GM23338 (cell line): ENCODE measurements around the gene STK16.

ENCODE experiments used
- CREB1 ChIP-seq: fragments of 250-450 bp; sonication (Bioruptor Pico); IDR thresholded peaks from 2 replicates; pipeline ENCODE4 v1.5.0; 2020; ENCODE audit warnings: low read depth, mild to moderate bottlenecking, moderate library complexity
- EZH2 ChIP-seq: fragments of 200-600 bp; sonication (generic); IDR thresholded peaks from one replicate; pipeline ENCODE4 v1.8.0; 2017; ENCODE audit warnings: antibody characterized with exemption, mild to moderate bottlenecking, low read depth; ENCODE audit not compliant: unreplicated experiment
- EZH2phosphoT487 ChIP-seq: fragments of 200-600 bp; sonication (generic); IDR thresholded peaks from one replicate; pipeline ENCODE4 v1.8.1; 2018; ENCODE audit warnings: antibody characterized with exemption; ENCODE audit not compliant: unreplicated experiment
- JUNB ChIP-seq: IDR thresholded peaks from one replicate; pipeline ENCODE4 v1.6.1; 2016; ENCODE audit warnings: antibody characterized with exemption; ENCODE audit not compliant: unreplicated experiment
- POLR2AphosphoS5 ChIP-seq: IDR thresholded peaks from 2 replicates; pipeline ENCODE4 v1.6.1; 2016; ENCODE audit warnings: antibody characterized with exemption, low read depth
- ZNF331 ChIP-seq: fragments of 250-450 bp; sonication (Bioruptor Pico); IDR thresholded peaks from 2 replicates; pipeline ENCODE4 v1.5.0; 2020; ENCODE audit warnings: low read depth, mild to moderate bottlenecking, moderate library complexity
- TF ChIP-seq, protein P1 (sequence below), 2 experiments: fragments of 200-600 bp in 1 of 2; sonication (generic) in 1 of 2; conservative IDR thresholded peaks; 2 replicates each; pipeline versions ENCODE4 v1.5.1 to v1.6.1; 2016 to 2017; ENCODE audit warnings: antibody characterized with exemption in 2 of 2, low read depth in 2 of 2, mild to moderate bottlenecking in 2 of 2, moderate library complexity in 1 of 2
- TF ChIP-seq, protein P2 (sequence below): IDR thresholded peaks from one replicate; pipeline ENCODE4 v1.6.1; 2018; ENCODE audit warnings: antibody characterized with exemption; ENCODE audit not compliant: unreplicated experiment

DNA sequence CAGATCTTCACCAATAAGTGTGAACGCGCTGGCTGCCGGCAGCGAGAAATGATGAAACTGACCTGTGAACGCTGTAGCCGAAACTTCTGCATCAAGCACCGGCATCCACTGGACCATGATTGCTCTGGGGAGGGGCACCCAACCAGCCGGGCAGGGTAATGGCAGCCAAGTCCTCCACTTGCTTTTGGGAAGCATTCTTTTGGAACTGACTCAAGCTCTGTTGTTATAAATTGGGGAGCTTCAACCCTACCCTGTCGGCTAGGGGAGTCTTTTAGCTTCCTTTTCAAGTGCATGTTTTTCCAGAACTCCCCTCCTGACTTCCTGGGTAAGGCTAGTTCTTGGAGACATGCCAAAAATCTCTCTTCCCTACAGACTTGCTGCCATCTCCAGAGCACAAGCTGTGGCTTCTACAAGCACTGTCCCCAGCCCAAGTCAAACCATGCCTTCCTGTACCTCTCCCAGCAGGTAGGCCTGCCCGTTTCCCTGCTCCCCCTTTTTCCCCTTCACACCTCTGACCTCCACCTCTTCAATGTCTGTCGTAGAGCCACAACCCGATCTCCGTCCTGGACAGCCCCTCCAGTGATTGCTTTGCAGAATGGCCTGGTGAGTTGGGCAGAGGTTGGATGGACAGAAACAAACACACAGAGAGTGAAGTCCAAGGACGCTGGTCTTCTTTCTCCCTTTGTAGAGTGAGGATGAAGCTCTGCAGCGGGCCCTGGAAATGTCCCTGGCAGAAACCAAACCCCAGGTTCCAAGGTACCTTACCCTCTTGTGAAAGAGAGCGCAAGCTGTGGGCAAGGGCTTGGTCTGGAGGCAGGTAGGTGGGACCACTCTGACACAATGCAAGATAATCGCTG lies 37.2 kb upstream of the STK16 start:
- TF ChIP-seq, protein P1, sequence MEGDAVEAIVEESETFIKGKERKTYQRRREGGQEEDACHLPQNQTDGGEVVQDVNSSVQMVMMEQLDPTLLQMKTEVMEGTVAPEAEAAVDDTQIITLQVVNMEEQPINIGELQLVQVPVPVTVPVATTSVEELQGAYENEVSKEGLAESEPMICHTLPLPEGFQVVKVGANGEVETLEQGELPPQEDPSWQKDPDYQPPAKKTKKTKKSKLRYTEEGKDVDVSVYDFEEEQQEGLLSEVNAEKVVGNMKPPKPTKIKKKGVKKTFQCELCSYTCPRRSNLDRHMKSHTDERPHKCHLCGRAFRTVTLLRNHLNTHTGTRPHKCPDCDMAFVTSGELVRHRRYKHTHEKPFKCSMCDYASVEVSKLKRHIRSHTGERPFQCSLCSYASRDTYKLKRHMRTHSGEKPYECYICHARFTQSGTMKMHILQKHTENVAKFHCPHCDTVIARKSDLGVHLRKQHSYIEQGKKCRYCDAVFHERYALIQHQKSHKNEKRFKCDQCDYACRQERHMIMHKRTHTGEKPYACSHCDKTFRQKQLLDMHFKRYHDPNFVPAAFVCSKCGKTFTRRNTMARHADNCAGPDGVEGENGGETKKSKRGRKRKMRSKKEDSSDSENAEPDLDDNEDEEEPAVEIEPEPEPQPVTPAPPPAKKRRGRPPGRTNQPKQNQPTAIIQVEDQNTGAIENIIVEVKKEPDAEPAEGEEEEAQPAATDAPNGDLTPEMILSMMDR (conservative IDR thresholded peaks at IDR 0.05; ENCODE audit: low read depth in 2 of 2): no peak
- TF ChIP-seq EZH2 (no peak), CREB1 (no peak), POLR2AphosphoS5 (no peak), JUNB (no peak), ZNF331 (CRISPR knock-in tag) (no peak), EZH2phosphoT487 (no peak)
- TF ChIP-seq, protein P2, sequence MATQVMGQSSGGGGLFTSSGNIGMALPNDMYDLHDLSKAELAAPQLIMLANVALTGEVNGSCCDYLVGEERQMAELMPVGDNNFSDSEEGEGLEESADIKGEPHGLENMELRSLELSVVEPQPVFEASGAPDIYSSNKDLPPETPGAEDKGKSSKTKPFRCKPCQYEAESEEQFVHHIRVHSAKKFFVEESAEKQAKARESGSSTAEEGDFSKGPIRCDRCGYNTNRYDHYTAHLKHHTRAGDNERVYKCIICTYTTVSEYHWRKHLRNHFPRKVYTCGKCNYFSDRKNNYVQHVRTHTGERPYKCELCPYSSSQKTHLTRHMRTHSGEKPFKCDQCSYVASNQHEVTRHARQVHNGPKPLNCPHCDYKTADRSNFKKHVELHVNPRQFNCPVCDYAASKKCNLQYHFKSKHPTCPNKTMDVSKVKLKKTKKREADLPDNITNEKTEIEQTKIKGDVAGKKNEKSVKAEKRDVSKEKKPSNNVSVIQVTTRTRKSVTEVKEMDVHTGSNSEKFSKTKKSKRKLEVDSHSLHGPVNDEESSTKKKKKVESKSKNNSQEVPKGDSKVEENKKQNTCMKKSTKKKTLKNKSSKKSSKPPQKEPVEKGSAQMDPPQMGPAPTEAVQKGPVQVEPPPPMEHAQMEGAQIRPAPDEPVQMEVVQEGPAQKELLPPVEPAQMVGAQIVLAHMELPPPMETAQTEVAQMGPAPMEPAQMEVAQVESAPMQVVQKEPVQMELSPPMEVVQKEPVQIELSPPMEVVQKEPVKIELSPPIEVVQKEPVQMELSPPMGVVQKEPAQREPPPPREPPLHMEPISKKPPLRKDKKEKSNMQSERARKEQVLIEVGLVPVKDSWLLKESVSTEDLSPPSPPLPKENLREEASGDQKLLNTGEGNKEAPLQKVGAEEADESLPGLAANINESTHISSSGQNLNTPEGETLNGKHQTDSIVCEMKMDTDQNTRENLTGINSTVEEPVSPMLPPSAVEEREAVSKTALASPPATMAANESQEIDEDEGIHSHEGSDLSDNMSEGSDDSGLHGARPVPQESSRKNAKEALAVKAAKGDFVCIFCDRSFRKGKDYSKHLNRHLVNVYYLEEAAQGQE: no peak
